Central memory CD8-positive, alpha-beta T cell (primary cell): ENCODE data around the gene ANKS4B.
"Not testable (repeated sequence)": the region's sequence is repeated elsewhere in the genome, so short reads cannot be mapped to it uniquely, and the experiment has no call there.

Experiments
- ATAC-seq: fragments of 150-1000 bp; cut with Tn5 transposase; replicated peaks from 2 replicates; pipeline ENCODE4 v1.10.0; 2022; ENCODE audit warnings: mild to moderate bottlenecking, moderate FRiP score, moderate number of reproducible peaks; ENCODE audit not compliant: poor library complexity, severe bottlenecking; ENCODE audit errors: extremely low read depth
- DNase-seq, 2 donors: peaks; one replicate each; pipeline ENCODE4 v3.0.0; 2021; ENCODE audit warnings: low spot score in 2 of 2
- H3K27ac Mint-ChIP-seq: one replicate; pipeline ENCODE4 v1.8.0; 2022; ENCODE audit warnings: low read depth, mild to moderate bottlenecking, moderate library complexity, mixed read lengths
- H3K27me3 Mint-ChIP-seq: one replicate; pipeline ENCODE4 v1.8.0; 2022; ENCODE audit warnings: mixed read lengths
- H3K36me3 Mint-ChIP-seq: one replicate; pipeline ENCODE4 v1.8.0; 2022; ENCODE audit warnings: mild to moderate bottlenecking, moderate library complexity, mixed read lengths; ENCODE audit not compliant: insufficient read depth
- H3K4me1 Mint-ChIP-seq: one replicate; pipeline ENCODE4 v1.8.0; 2022; ENCODE audit warnings: mixed read lengths
- H3K4me3 Mint-ChIP-seq: one replicate; pipeline ENCODE4 v1.8.0; 2022; ENCODE audit warnings: mild to moderate bottlenecking, moderate library complexity, mixed read lengths
- H3K9me3 Mint-ChIP-seq: one replicate; pipeline ENCODE4 v1.8.0; 2022; ENCODE audit warnings: mixed read lengths

Gene ANKS4B, protein sequence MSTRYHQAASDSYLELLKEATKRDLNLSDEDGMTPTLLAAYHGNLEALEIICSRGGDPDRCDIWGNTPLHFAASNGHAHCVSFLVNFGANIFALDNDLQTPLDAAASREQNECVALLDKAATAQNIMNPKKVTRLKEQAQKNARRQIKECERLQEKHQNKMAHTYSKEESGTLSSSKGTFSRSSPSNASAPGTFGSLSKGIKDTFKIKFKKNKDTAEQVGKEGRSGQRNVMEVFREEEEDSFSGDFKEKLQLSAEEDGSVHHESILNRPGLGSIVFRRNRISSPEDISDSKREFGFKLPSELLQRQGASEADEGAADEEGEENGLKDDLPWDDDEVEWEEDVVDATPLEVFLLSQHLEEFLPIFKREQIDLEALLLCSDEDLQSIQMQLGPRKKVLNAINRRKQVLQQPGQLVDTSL

DNA sequence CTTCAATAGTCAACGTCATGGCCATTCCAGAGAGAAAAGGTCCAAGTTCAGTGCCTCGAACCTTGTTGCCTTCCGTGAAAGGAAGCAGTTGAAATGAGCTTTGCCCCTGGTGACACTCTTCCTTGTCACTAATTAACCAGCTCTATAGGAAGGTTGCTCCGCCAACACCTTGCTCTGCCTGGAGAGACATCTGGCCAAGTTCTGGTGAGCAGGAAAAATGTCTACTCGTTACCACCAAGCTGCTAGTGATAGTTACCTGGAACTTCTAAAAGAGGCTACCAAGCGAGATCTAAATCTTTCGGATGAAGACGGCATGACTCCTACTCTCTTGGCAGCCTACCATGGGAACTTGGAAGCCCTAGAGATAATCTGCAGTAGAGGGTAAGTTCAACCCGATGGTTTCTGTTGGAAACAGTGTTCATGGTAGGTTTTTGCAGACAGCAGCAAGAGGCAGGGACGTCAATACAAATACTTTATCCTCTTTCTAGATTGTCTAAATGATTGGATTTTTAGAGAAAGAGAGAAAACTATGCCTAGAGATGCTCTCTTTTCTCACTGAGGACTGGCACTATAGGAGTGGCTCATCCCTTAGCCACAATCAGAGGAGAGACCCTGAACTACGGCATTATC, at the start of gene ANKS4B:
Gene ANKS4B (plus strand): TSS at position 179 of the 630 bp plus-strand sequence. CDS start 39 bp downstream, at position 218.
- Mint-ChIP-seq H3K4me1 (no peaks in the 10 kb centered on the region), H3K4me3 (no peak within 1 kb of the TSS), H3K27ac (no peak within 1 kb of the TSS), H3K27me3 (peaks cover 62% of the 10 kb centered on the region), H3K9me3 (no peaks in the 10 kb centered on the region), H3K36me3 (no peaks in the 10 kb centered on the region)
- DNase-seq (no peak), ATAC-seq (no peak)

DNA sequence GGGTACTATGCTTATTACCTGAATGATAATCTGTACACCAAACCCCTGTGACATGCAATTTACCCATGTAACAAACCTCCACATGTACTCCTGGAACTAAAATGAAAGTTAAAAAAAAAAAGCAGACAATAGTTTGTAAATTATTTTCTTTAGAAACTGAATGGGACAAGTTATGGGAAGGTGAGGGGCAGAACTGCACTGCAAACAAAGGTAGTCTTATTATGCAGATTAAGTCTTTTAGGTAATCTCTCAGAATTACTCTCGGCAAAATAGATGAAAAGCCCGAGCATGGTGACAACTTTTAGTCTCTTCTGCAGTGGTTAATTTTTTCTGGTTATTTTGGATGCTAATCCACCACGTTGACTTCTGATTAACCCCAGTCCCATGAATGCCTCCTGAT, 49.5 kb upstream of the ANKS4B start:
- H3K9me3 Mint-ChIP-seq: no peaks in the 10 kb centered on the region
- no peak overlapping the region for H3K4me3 Mint-ChIP-seq
- no peaks in the 10 kb centered on the region for H3K4me1 Mint-ChIP-seq
- no peak for ATAC-seq
- no peak for DNase-seq
- H3K27me3 Mint-ChIP-seq: no peaks in the 10 kb centered on the region
- H3K27ac Mint-ChIP-seq: no peak overlapping the region
- H3K36me3 Mint-ChIP-seq: peaks cover 12% of the 10 kb centered on the region

DNA sequence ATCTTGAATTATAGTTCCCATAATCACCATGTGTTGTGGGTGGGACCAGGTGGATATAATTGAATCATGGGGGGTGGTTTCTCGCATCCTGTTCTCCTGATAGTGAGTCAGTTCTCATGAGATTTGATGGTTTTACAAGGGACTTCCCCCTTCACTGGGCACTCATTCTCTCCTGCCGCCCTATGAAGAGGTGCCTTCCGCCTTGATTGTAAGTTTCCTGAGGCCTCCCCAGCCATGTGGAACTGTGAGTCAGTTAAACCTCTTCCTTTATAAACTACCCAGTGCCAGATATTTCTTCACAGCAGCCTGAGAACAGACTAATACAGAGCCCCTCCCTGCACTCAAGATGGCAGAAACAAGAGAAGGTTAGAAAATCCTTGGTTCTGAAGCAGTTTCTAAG, 48.7 kb upstream of the ANKS4B start:
- no peaks in the 10 kb centered on the region for H3K9me3 Mint-ChIP-seq
- H3K4me1 Mint-ChIP-seq: no peaks in the 10 kb centered on the region
- DNase-seq (no peak), ATAC-seq (no peak)
- H3K27ac Mint-ChIP-seq: no peak overlapping the region
- H3K36me3 Mint-ChIP-seq: peaks cover 8% of the 10 kb centered on the region
- no peak overlapping the region for H3K4me3 Mint-ChIP-seq
- H3K27me3 Mint-ChIP-seq: no peaks in the 10 kb centered on the region

DNA sequence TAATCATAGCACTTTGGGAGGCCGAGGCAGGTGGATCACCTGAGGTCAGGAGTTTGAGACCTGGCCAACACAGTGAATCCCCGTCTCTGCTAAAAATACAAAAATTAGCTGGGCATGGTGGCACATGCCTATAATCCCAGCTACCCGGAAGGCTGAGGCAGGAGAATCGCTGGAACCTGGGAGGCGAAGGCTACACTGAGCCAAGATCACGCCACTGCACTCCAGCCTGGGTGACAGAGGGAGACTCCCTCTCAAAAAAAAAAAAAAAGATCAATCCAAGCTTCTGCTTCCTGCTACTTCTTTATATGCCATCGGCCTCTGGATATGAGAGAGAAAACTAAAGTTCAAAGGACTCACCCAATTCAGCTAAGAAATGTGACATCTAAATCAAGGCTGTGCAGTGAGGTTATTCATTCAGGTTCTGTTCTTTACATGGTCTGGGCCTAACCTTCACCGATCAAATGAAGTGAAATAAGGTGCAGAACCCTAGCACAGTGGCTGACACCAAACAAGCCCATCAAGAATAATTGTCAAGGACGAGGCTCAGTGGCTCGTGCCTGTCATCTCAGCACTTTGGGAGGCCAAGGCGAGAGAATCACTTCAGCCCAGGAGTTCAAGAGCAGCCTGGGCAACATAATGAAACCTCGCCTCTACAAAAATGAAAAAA, 47.7 kb upstream of the ANKS4B start:
- Mint-ChIP-seq H3K27me3 (no peaks in the 10 kb centered on the region), H3K9me3 (no peaks in the 10 kb centered on the region), H3K4me3 (no peak overlapping the region), H3K27ac (no peak overlapping the region), H3K36me3 (peaks cover 5% of the 10 kb centered on the region), H3K4me1 (no peaks in the 10 kb centered on the region)
- ATAC-seq (no peak), DNase-seq (no peak)

GRCh38 chr16:21186326-21186691, 47.2 kb upstream of the ANKS4B start:
- ATAC-seq (no peak), DNase-seq (no peak)
- no peak overlapping the region for H3K4me3 Mint-ChIP-seq
- H3K27me3 Mint-ChIP-seq: no peaks in the 10 kb centered on the region
- H3K4me1 Mint-ChIP-seq: no peaks in the 10 kb centered on the region
- no peaks in the 10 kb centered on the region for H3K9me3 Mint-ChIP-seq
- H3K27ac Mint-ChIP-seq: no peak overlapping the region
- peaks cover 5% of the 10 kb centered on the region for H3K36me3 Mint-ChIP-seq

- H3K36me3 Mint-ChIP-seq: no peaks in the 10 kb centered on the region
- peaks cover 22% of the 10 kb centered on the region for H3K27me3 Mint-ChIP-seq
- H3K9me3 Mint-ChIP-seq: no peaks in the 10 kb centered on the region
- DNase-seq (no peak), ATAC-seq (no peak)
- H3K27ac Mint-ChIP-seq: no peak overlapping the region
- H3K4me1 Mint-ChIP-seq: no peaks in the 10 kb centered on the region
- no peak overlapping the region for H3K4me3 Mint-ChIP-seq
These were observed 44.2 kb upstream of the ANKS4B start for GRCh38 chr16:21189311-21189710.

DNA sequence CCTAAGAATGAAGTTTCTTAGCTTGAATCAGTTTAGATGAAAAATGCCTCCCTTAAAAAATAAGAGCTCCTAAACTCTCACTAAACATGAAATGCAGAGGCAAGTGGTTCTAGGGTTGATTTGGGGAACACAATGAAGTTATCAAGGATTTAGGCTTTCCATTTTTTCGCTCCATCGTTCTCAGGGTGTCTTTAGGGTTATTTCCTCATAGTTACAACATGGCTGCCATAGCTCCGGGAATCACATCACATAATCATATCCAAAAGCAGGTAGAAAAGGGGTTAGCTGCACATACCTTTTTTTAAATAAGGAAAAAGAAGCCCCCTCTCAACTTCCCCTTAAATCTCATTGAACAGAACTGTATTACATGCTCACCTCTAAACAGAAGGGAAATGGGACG, 43.5 kb upstream of the ANKS4B start:
- no peak overlapping the region for H3K27ac Mint-ChIP-seq
- DNase-seq (no peak), ATAC-seq (no peak)
- no peaks in the 10 kb centered on the region for H3K9me3 Mint-ChIP-seq
- H3K4me3 Mint-ChIP-seq: no peak overlapping the region
- no peaks in the 10 kb centered on the region for H3K4me1 Mint-ChIP-seq
- peaks cover 29% of the 10 kb centered on the region for H3K27me3 Mint-ChIP-seq
- no peaks in the 10 kb centered on the region for H3K36me3 Mint-ChIP-seq

GRCh38 chr16:21190599-21190998, 42.9 kb upstream of the ANKS4B start:
- H3K4me1 Mint-ChIP-seq: no peaks in the 10 kb centered on the region
- ATAC-seq: no peak
- no peaks in the 10 kb centered on the region for H3K36me3 Mint-ChIP-seq
- DNase-seq: no peak
- no peaks in the 10 kb centered on the region for H3K9me3 Mint-ChIP-seq
- H3K27ac Mint-ChIP-seq: no peak overlapping the region
- no peak overlapping the region for H3K4me3 Mint-ChIP-seq
- H3K27me3 Mint-ChIP-seq: peaks cover 35% of the 10 kb centered on the region

- no peak for DNase-seq
These were observed 40.5 kb upstream of the ANKS4B start for GRCh38 chr16:21192991-21193390.

DNA sequence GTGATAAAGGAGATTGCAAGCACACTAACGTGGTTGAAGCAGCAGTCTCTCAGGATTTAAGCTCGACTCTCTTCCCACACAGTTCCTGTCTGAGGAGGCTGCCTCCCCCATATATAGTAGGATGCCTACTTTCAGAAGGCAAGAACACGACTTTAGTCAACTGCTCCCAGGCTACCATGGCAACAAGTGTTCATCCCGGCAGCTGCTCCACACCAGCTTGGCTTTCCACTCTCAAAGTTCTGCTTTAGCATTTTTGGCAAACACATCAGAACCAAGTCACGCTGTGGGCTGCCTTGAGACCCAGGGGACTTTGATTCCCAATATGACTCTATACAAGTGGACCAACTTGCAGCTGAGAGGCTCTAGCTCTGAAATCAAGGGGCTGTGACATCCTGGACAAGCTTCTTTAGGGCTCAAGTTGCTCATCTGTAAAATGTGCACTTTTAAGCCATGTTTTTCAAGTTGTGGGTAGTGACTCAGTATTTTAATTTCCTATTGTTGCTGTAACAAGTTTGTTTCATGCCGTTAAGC, 38.7 kb upstream of the ANKS4B start:
- H3K27me3 Mint-ChIP-seq: peaks cover 55% of the 10 kb centered on the region
- no peak for ATAC-seq
- no peak overlapping the region for H3K4me3 Mint-ChIP-seq
- DNase-seq: no peak
- H3K4me1 Mint-ChIP-seq: no peaks in the 10 kb centered on the region
- no peaks in the 10 kb centered on the region for H3K36me3 Mint-ChIP-seq
- no peaks in the 10 kb centered on the region for H3K9me3 Mint-ChIP-seq
- no peak overlapping the region for H3K27ac Mint-ChIP-seq

More at GRCh38 chr16:21192991-21193390, 40.5 kb upstream of the ANKS4B start:
- Mint-ChIP-seq H3K27ac (no peak overlapping the region), H3K27me3 (peaks cover 38% of the 10 kb centered on the region), H3K9me3 (no peaks in the 10 kb centered on the region), H3K4me3 (no peak overlapping the region), H3K4me1 (no peaks in the 10 kb centered on the region), H3K36me3 (no peaks in the 10 kb centered on the region)
- ATAC-seq: no peak

GRCh38 chr16:21195330-21195729, 38.2 kb upstream of the ANKS4B start:
- H3K4me3 Mint-ChIP-seq, H3K36me3 Mint-ChIP-seq, ATAC-seq, H3K27ac Mint-ChIP-seq, DNase-seq, H3K4me1 Mint-ChIP-seq, H3K9me3 Mint-ChIP-seq: not testable (repeated sequence)
- H3K27me3 Mint-ChIP-seq: peaks cover 60% of the 10 kb centered on the region

DNA sequence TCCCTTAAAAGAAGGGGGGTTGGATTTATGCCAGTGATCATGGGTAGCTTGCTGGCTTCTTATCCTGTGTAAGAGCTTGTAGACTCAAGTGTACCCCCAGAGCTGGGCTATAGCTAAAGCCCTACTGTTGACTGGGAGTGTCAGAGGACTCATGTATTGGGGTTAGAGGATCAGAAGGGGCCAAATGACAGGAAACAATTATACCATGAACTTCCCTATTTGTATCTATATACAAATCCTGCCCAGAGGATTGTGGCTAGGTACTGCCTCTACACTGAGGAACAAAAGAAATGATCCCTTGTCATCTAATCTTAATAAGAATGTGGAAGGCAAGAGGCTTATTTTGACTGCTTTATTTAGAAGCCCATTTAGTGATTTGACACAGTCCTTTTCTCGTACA, 36.4 kb upstream of the ANKS4B start:
- no peaks in the 10 kb centered on the region for H3K4me1 Mint-ChIP-seq
- ATAC-seq (no peak), DNase-seq (no peak)
- no peaks in the 10 kb centered on the region for H3K9me3 Mint-ChIP-seq
- H3K27me3 Mint-ChIP-seq: peaks cover 72% of the 10 kb centered on the region
- no peak overlapping the region for H3K27ac Mint-ChIP-seq
- no peaks in the 10 kb centered on the region for H3K36me3 Mint-ChIP-seq
- no peak overlapping the region for H3K4me3 Mint-ChIP-seq
